Frontal cortex (tissue), 4 donors: ENCODE data around the gene KLHL29. TPM values are rescaled to one million over a fixed set of nuclear protein-coding genes. Genes with fewer than 3 reads are reported as not detected.

Source experiments
- DNase-seq, 2 donors: peaks; one replicate each; pipeline ENCODE4 v3.0.0; 2012; ENCODE audit warnings: low spot score in 2 of 2
- FAIRE-seq: peaks from 2 replicates; lab custom pipeline; 2012; peaks lifted over from hg19 to GRCh38; lab: Jason Lieb, UNC
- total RNA-seq: library from RNA; depleted of rRNA; stranded (reverse); fragments of >200 nt; gene quantifications from one replicate; pipeline ENCODE4 v1.2.3, GENCODE V29; 2014
- donor health status: control.
- donor health status: control.
- donor health status: control.

The KLHL29 gene
- total RNA-seq, 1 donor from 2014 or later: 14.3 TPM

- no peak for FAIRE-seq
- no peak for DNase-seq
Observed at GRCh38 chr2:23460993-23461392, 76.0 kb downstream of the KLHL29 start.

GRCh38 chr2:23464156-23464555 is 79.2 kb downstream of the KLHL29 start:
- FAIRE-seq (no peak), DNase-seq (no peak)

GRCh38 chr2:23464905-23465537 is 80.0 kb downstream of the KLHL29 start:
- no peak for DNase-seq
- FAIRE-seq: no peak

GRCh38 chr2:23465936-23466335 is 81.0 kb downstream of the KLHL29 start:
- FAIRE-seq (no peak), DNase-seq (no peak)

- DNase-seq: no peak
- no peak for FAIRE-seq
Observed at GRCh38 chr2:23467618-23468017, 82.6 kb downstream of the KLHL29 start.

- FAIRE-seq (no peak), DNase-seq (no peak)
Observed at GRCh38 chr2:23468474-23469141, 83.6 kb downstream of the KLHL29 start.

- FAIRE-seq (no peak), DNase-seq (no peak)
Observed at GRCh38 chr2:23469142-23469540, 84.2 kb downstream of the KLHL29 start.

- DNase-seq: no peak
- FAIRE-seq: no peak
Observed at GRCh38 chr2:23475036-23475435, 90.1 kb downstream of the KLHL29 start.

GRCh38 chr2:23475473-23475872 is 90.5 kb downstream of the KLHL29 start:
- no peak for DNase-seq
- no peak for FAIRE-seq

- DNase-seq (no peak), FAIRE-seq (no peak)
Observed at GRCh38 chr2:23476786-23477185, 91.8 kb downstream of the KLHL29 start.

- no peak for FAIRE-seq
- no peak for DNase-seq
Observed at GRCh38 chr2:23477392-23477791, 92.4 kb downstream of the KLHL29 start.

GRCh38 chr2:23478087-23478932 is 93.3 kb downstream of the KLHL29 start:
- no peak for FAIRE-seq
- no peak for DNase-seq

- FAIRE-seq: no peak
- DNase-seq: no peak
Observed at GRCh38 chr2:23478933-23479683, 94.1 kb downstream of the KLHL29 start.

- no peak for DNase-seq
- FAIRE-seq: no peak
Observed at GRCh38 chr2:23480957-23481797, 96.2 kb downstream of the KLHL29 start.

- FAIRE-seq (no peak), DNase-seq (no peak)
Observed at GRCh38 chr2:23482188-23482587, 97.2 kb downstream of the KLHL29 start.

- DNase-seq (no peak), FAIRE-seq (no peak)
Observed at GRCh38 chr2:23482607-23483006, 97.6 kb downstream of the KLHL29 start.

GRCh38 chr2:23483791-23484190 is 98.8 kb downstream of the KLHL29 start:
- FAIRE-seq: no peak
- no peak for DNase-seq

GRCh38 chr2:23484275-23484674 is 99.3 kb downstream of the KLHL29 start:
- DNase-seq: no peak
- FAIRE-seq: no peak

GRCh38 chr2:23484767-23485166 is 99.8 kb downstream of the KLHL29 start:
- DNase-seq (no peak), FAIRE-seq (no peak)
